ENCODE data around the gene SIPA1.
"Not testable (repeated sequence)": the region's sequence is repeated elsewhere in the genome, so short reads cannot be mapped to it uniquely, and the experiment has no call there.

SIPA1 gene

GRCh38 chr11:65636108-65637031, 1.5 kb upstream of the SIPA1 start:
- H3K27ac ChIP-seq: no peak overlapping the region
- H3K9me3 ChIP-seq (ENCODE audit: low read depth, low read length): no peaks in the 10 kb centered on the region
- TF ChIP-seq FOXP2 (optimal IDR thresholded peaks at IDR 0.05; ENCODE audit: control extremely low read depth, extremely low read length, insufficient read depth) (no peak), EZH2 (IDR thresholded peaks at IDR 0.05) (no peak), POLR2AphosphoS5 (IDR thresholded peaks at IDR 0.05; ENCODE audit: borderline replicate concordance, low read depth, low read length) (no peak)
- peaks cover 8% of the 10 kb centered on the region; the same call in 1 of the 2 replicates for H3K36me3 ChIP-seq (ENCODE audit: insufficient read depth, low read length)
- DNase-seq (ENCODE audit: low read depth, low spot score): no peak
- H3K9ac ChIP-seq (ENCODE audit: insufficient read length): no peak overlapping the region
- H3K4me3 ChIP-seq: no peak overlapping the region

- DNase-seq (ENCODE audit: low read depth, low spot score): no peak
- H3K4me3 ChIP-seq: no peak overlapping the region
These were observed 806 bp upstream of the SIPA1 start for GRCh38 chr11:65637032-65637557.

GRCh38 chr11:65639228-65639597, 1.3 kb downstream of the SIPA1 start:
- not testable (repeated sequence) for H3K27ac ChIP-seq; H3K9ac ChIP-seq (ENCODE audit: insufficient read length); H3K4me3 ChIP-seq; H3K9me3 ChIP-seq (ENCODE audit: low read depth, low read length); H3K36me3 ChIP-seq (ENCODE audit: insufficient read depth, low read length); DNase-seq (ENCODE audit: low read depth, low spot score)

More at GRCh38 chr11:65637032-65637557, 806 bp upstream of the SIPA1 start:
- peaks cover 8% of the 10 kb centered on the region; the same call in 1 of the 2 replicates for H3K36me3 ChIP-seq (ENCODE audit: insufficient read depth, low read length)
- H3K27ac ChIP-seq: no peak overlapping the region
- no peaks in the 10 kb centered on the region for H3K9me3 ChIP-seq (ENCODE audit: low read depth, low read length)
- H3K9ac ChIP-seq (ENCODE audit: insufficient read length): no peak overlapping the region
- TF ChIP-seq POLR2AphosphoS5 (IDR thresholded peaks at IDR 0.05; ENCODE audit: borderline replicate concordance, low read depth, low read length): no peak
- TF ChIP-seq EZH2 (IDR thresholded peaks at IDR 0.05): no peak
- no peak for TF ChIP-seq FOXP2 (optimal IDR thresholded peaks at IDR 0.05; ENCODE audit: control extremely low read depth, extremely low read length, insufficient read depth)

- H3K4me3 ChIP-seq: no peak overlapping the region
- peaks cover 8% of the 10 kb centered on the region; the same call in 1 of the 2 replicates for H3K36me3 ChIP-seq (ENCODE audit: insufficient read depth, low read length)
- H3K9me3 ChIP-seq (ENCODE audit: low read depth, low read length): no peaks in the 10 kb centered on the region
- TF ChIP-seq EZH2 (IDR thresholded peaks at IDR 0.05) (no peak), FOXP2 (optimal IDR thresholded peaks at IDR 0.05; ENCODE audit: control extremely low read depth, extremely low read length, insufficient read depth) (no peak), POLR2AphosphoS5 (IDR thresholded peaks at IDR 0.05; ENCODE audit: borderline replicate concordance, low read depth, low read length) (no peak)
- no peak for DNase-seq (ENCODE audit: low read depth, low spot score)
- H3K27ac ChIP-seq: no peak overlapping the region
- no peak overlapping the region for H3K9ac ChIP-seq (ENCODE audit: insufficient read length)
These were observed 2.0 kb downstream of the SIPA1 start for GRCh38 chr11:65639623-65640482.

GRCh38 chr11:65640483-65641296, 2.8 kb downstream of the SIPA1 start:
- H3K9ac ChIP-seq (ENCODE audit: insufficient read length): no peak overlapping the region
- H3K36me3 ChIP-seq (ENCODE audit: insufficient read depth, low read length): peaks cover 4% of the 10 kb centered on the region; the same call in 1 of the 2 replicates
- H3K27ac ChIP-seq: no peak overlapping the region
- no peak for DNase-seq (ENCODE audit: low read depth, low spot score)
- TF ChIP-seq POLR2AphosphoS5 (IDR thresholded peaks at IDR 0.05; ENCODE audit: borderline replicate concordance, low read depth, low read length): no peak
- no peak for TF ChIP-seq EZH2 (IDR thresholded peaks at IDR 0.05)
- TF ChIP-seq FOXP2 (optimal IDR thresholded peaks at IDR 0.05; ENCODE audit: control extremely low read depth, extremely low read length, insufficient read depth): no peak
- no peak overlapping the region for H3K4me3 ChIP-seq
- no peaks in the 10 kb centered on the region for H3K9me3 ChIP-seq (ENCODE audit: low read depth, low read length)

- Histone ChIP-seq H3K9ac (ENCODE audit: insufficient read length) (no peak overlapping the region), H3K9me3 (ENCODE audit: low read depth, low read length) (no peaks in the 10 kb centered on the region), H3K27ac (no peak overlapping the region), H3K36me3 (ENCODE audit: insufficient read depth, low read length) (no peaks in the 10 kb centered on the region; the same call in 1 of the 2 replicates), H3K4me3 (no peak overlapping the region)
- DNase-seq (ENCODE audit: low read depth, low spot score): no peak
- TF ChIP-seq POLR2AphosphoS5 (IDR thresholded peaks at IDR 0.05; ENCODE audit: borderline replicate concordance, low read depth, low read length) (no peak), FOXP2 (optimal IDR thresholded peaks at IDR 0.05; ENCODE audit: control extremely low read depth, extremely low read length, insufficient read depth) (no peak), EZH2 (IDR thresholded peaks at IDR 0.05) (no peak)
These were observed 3.6 kb downstream of the SIPA1 start for GRCh38 chr11:65641297-65642013.

- Histone ChIP-seq H3K9ac (ENCODE audit: insufficient read length) (no peak overlapping the region), H3K9me3 (ENCODE audit: low read depth, low read length) (no peaks in the 10 kb centered on the region), H3K4me3 (no peak overlapping the region), H3K27ac (no peak overlapping the region), H3K36me3 (ENCODE audit: insufficient read depth, low read length) (no peaks in the 10 kb centered on the region)
- no peak for TF ChIP-seq EZH2 (IDR thresholded peaks at IDR 0.05)
- TF ChIP-seq POLR2AphosphoS5 (IDR thresholded peaks at IDR 0.05; ENCODE audit: borderline replicate concordance, low read depth, low read length): no peak
- no peak for TF ChIP-seq FOXP2 (optimal IDR thresholded peaks at IDR 0.05; ENCODE audit: control extremely low read depth, extremely low read length, insufficient read depth)
- DNase-seq (ENCODE audit: low read depth, low spot score): no peak
These were observed 4.2 kb downstream of the SIPA1 start for GRCh38 chr11:65642014-65642671.
